Tibial nerve (tissue), 3 donors: ENCODE results near the gene UGDH.

Source experiments
- CTCF ChIP-seq, 5 experiments: fragments of 200-600 bp in 3 of 5; fragments of 450-650 bp in 2 of 5; sonication (generic) in 3 of 5; IDR thresholded peaks; one replicate each; pipeline ENCODE4 v1.5.1; 2016 to 2019; ENCODE audit warnings: antibody characterized with exemption in 5 of 5, mild to moderate bottlenecking in 3 of 5, moderate library complexity in 2 of 5
- POLR2A ChIP-seq, 2 donors: fragments of 450-650 bp; IDR thresholded peaks; one replicate each; pipeline ENCODE4 v1.6.1; 2017; ENCODE audit warnings: antibody characterized with exemption in 2 of 2, mild to moderate bottlenecking in 2 of 2, moderate library complexity in 2 of 2

- TF ChIP-seq CTCF (IDR thresholded peaks at IDR 0.05) (no peak), POLR2A (IDR thresholded peaks at IDR 0.05) (no peak)
Observed at GRCh38 chr4:39505581-39505980, 21.7 kb downstream of the UGDH start.
